ENCODE data around the gene MBNL2.

The MBNL2 gene

DNA sequence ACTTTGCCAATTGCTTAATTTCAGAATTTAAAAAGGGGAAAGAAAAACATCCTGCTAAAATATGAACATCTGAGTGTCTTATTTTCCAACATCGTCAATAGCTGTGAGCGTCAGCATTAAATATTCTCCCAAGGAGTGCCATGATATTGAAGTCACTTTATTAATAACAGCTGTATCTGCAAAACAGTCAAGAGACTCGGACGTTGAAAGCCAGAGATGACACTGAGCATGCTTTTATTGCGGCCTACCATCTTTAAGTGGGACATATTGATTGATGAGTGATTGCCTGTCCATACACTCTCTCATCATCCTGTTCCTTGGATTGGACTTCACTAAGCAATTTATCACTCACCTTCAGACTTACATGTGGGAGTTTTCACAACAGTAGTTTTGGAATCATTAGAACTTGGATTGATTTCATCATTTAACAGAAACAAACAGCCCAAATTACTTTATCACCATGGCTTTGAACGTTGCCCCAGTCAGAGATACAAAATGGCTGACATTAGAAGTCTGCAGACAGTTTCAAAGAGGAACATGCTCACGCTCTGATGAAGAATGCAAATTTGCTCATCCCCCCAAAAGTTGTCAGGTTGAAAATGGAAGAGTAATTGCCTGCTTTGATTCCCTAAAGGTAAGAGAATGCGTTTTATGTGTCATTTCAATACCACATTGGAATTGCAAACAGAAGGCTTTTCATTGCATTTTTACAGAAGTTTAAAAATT, 53.8 kb downstream of the MBNL2 start:
- no peak for DNase-seq

DNA sequence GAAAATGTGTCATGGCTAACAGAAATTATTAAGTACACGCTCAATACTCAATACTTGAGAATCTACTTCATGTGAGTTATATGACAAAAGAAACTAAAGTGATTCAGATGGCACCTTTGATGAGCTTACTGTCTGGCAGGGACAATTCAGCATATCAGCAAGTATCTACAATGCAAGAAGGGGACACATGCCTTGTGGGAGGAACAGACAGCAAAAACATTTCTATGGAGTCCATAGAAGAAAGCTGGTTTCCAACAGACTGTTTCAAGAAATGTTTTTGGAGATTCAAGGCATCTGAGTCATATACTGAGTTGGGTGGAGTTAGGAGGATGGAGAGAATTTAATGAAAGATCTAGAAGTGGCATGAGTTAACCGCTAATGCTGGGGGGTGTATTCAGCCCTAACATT, 54.7 kb downstream of the MBNL2 start:
- no peak for DNase-seq

DNA sequence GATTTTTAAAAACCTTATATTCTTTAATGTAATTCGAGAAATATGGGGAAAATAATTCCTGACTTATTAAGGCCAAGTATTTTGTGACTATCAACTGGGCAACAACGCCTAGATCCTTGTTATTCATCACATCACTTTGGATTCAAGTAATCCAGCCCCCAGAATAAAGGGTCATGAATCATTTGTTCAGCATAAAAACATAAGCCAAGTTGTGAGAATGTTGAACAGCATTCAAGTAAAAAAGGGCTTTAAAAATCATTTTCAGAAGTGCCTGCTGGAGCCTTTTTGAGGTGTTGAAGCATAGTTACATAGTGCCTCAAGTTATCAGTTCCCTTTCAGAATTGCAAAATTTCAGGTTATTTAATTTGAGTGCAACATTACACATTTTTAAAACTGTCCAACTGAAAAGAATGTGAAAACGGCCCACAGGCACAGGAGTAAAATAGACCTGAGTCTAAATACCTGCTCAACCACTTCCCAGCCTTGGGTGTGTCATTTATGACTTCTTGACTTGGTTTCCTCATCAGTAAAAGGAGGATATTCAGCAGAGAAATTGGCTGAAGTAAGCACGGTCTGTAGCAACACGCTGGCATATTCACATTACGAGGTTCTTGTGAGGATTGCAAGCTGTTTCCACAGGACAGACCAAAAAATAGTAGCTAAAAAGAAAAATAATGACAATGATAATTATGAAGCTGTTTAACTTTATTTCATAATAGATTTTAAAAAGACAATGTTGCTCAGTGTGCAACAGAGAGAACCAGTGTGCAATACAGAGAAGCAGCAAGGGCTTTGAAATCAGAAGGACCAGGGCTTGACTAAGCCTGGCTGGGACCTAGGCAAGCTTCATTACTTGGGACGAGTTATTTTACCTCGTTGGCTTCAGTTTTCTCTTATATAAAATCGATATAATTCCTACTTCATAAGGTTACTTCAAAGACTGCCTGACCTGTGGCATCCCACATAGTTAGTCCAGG, 56.6 kb downstream of the MBNL2 start:
- DNase-seq = no peak

DNA sequence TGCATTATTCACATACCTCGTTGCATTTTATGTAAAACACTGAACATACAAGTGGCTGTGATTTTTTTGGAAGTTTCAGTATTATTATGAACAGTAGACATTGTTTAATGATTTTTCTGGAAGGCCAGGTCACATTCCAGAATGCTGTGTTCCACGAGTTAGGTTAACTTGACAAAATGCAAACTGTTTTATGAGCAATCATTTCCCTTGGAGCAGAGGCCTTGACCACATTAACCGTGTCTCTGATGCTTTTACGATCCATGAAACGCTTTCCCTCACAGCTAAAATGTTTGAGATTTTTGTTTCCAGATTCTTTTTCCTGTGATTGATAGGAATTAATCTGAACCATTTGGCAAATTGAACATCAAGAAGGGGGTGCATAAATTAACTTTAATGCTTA, 57.8 kb downstream of the MBNL2 start:
- DNase-seq = no peak

DNA sequence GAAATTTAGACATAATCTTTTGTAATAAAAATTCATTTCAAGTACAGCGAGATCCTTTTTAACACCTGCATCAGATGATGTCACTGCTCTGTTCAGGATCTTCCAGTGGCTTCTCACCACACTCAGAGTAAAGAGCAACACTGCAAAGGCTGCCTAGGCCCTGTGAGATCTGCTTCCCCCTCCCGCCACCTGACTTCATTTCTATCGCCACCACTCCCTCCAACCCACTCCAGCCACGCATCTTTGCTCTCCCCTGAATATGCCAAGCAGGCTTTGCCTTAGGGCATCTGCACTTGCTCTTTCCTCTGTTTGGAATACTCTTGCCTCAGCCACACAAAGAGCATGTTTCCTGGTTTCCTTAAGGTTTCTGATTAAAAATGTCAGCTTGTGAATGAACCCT, 58.3 kb downstream of the MBNL2 start:
- no peak for DNase-seq

DNA sequence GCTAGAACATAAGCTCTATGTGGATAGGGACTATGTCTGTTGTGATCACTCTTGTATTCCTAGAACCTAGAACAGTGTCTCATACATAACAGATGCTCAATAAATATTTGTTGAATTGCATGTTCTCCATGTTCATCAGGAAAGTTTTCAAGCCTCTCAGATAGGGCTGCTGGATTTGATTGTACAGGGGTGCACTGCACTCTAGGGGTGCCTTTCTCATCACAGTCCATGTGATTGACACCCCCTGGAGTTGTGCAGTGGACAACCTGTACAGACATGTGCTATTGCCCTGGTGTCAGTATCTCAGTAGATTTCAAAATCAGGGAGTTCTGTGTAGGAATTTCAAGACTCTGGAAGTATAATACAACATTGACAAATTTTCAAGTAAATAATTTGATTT, 58.9 kb downstream of the MBNL2 start:
- DNase-seq = no peak

DNA sequence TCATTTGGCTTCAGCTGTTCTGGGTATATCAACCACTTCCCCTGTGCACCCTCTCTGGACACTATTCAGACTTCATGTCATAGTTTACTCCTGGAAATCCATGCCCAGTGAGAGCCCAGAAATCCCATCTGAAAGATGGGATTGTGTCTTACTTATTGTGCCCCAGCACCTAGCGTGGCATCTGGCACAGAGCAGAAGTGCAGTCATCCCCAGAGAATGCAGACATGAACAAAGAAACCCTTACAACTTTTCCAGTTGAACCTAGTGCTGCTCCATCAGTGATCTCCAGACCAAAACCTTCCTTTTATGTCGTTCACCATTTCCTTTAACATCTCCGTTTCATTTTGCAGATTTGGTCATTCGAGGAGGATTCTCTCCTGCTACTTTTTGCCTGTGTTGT, 60.6 kb downstream of the MBNL2 start:
- DNase-seq = no peak

DNA sequence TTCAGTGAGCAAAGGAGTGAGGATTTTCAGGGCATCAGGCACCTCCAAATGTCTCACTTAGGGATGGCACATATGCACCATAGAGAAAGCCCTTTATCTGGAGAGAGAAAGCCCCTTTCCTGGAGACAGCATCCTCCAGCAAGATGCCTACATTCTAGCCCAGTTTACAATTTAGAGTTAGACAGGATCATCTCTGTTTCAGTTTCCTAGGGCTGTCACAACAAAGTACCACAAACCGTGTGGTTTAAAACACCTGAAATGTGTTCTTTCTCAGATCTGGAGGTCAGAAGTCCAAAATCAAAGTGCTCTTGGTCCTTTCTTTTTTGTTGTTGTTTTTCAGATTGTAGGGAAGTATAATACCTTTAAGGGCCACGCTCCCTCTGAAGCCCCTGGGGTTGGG, 61.8 kb downstream of the MBNL2 start:
- no peak for DNase-seq

DNA sequence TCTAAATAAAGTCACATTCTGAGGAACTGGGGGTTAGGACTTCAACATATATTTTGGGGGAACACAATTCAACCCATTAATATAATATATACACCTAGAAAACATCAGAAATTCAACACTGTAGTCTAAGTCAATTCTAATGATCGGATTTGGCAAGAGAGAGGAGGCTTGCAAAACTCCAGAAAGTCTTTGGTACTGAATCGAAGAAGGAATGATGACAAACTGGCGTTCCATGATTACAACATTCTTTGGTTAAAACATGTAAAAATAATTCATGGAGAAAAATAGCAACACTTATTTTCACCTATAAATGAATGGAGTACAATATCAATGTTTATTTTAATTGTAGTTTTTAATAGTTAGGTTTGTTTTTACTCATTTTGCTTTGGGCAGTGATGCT, 62.4 kb downstream of the MBNL2 start:
- DNase-seq = no peak

DNA sequence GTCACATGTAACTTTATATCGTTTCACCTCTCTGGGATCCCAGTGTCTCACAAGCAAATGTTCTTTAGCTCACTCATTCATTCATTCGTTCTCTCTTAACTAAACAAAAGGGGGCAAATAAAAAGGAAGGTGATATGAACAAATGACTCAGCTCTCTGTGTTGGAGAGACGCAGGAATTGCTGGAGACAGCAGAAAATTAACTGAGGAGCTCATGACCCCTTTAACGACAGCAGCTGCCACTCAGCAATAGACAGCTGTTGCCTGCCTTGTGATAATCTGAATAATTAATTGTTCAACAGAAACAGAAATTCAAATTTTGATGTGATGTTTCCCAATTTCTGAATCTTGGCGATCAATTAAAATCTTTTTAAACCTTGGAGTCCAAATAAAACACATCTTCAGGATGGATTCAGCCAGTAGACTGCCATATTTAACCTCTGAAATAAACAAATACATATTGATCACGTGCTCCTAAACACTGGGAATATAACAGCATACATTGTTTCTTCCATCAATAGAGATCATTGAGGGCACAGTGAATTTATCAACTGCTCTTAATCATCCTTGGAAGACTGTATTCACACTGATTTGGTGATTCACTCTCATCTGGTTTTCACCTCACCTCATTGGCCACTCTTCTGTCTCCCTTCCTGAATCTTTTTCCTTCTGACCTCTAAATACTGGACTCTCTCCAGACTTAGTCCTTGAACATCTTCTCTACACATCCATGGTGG, 63.3 kb downstream of the MBNL2 start:
- no peak for DNase-seq

DNA sequence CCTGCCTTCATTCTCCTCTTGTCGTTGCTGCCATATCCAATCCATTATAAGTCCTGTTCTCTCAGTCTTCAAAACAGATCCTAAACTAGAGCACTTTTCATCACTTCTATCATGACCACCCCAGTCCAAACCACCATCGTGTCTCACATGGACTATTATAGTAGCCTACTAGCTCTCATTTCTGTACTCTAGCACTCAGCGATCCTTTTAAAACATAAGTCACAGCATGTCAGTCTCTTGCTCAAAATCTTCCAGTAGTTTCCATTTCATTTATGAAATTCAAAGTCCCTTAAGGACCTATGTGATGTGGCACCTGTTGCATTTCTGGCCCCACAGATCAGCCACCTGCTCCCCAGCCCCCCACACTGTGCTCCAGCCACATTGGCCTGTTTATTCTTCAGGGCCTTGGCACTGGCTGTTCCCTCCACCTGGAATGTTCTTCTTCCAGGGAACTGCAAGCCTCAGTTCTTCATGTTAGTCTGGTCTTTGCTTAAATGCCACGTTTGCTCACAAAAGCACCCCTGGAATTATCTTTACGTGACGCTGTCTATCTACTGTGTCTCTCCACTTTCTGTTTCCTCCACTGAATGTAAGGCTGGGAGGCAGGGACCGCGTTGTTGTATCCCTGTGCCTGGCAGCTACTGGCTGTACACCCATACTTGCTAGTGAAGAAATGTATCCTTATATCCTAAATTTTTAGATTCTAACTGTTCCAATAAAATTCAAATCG, 64.3 kb downstream of the MBNL2 start:
- DNase-seq = no peak

DNA sequence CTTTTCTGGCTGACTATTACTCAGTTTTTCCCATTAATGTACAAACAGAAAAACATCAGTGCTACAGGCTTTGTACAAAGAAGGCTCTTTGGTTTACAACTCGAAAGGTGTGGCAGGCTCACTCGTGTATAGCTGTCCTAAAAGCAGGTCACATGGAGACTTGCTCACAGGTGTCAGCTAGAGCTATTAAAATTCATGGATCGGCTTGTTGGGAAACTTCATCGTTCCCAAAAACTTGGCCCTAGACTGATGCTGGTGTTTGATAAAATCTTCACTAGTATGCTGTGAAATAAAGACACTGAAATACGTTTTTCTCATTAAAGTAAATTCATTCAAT, 64.9 kb downstream of the MBNL2 start:
- no peak for DNase-seq

DNA sequence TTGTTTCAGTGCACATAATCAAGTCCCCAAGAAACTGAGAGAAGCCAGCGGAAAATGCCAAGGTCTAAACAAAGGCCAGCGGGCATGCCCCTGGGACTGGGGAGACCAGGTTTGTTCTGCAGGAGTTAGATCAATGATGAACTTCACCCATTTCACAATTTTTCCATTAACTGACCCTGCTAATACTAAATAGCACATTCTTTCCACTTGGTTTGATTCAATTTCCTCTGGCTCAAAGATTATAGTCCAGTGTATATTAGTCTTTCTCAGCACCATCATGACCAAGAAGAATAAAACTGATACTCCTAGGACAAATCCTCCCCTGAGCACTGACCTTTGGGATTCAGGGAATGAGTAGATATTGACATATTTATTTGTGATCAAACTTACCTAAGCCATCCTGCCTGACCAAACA, 66.4 kb downstream of the MBNL2 start:
- no peak for DNase-seq

DNA sequence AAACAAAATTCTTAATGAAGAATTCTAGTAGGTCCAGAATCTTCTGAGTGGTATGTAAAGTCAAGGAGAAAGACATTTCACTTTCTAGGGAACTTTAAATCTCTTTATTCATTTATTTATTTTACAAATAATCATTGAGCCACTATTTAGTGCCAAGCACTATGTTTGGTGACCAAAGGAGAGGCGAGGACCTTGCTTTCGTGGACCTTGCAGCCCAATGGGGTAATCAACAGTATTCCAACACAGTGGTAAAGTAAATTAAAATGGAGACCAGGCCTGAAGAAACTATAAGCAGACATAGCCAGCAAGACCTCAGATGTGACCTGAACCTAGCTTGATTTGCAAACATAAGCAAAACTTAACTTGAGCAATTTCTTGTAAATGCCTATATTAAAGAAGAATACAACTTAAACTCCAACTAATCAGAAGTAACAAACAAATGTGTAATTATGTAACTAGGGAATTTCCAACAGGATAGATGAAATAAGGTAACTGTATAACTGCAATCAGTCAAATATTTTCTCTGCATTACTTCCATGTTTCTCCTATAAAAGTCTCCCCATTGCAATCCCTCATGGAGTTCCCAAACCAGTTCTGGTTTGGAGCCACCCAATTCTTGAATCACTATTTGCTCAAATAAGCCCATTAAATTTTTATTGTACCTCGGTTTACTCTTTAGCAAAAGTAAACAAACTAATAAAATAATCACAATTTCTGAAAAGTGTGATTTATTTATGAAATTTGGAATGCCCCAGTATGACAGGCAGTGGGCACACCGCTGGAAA, 67.6 kb downstream of the MBNL2 start:
- no peak for DNase-seq

DNA sequence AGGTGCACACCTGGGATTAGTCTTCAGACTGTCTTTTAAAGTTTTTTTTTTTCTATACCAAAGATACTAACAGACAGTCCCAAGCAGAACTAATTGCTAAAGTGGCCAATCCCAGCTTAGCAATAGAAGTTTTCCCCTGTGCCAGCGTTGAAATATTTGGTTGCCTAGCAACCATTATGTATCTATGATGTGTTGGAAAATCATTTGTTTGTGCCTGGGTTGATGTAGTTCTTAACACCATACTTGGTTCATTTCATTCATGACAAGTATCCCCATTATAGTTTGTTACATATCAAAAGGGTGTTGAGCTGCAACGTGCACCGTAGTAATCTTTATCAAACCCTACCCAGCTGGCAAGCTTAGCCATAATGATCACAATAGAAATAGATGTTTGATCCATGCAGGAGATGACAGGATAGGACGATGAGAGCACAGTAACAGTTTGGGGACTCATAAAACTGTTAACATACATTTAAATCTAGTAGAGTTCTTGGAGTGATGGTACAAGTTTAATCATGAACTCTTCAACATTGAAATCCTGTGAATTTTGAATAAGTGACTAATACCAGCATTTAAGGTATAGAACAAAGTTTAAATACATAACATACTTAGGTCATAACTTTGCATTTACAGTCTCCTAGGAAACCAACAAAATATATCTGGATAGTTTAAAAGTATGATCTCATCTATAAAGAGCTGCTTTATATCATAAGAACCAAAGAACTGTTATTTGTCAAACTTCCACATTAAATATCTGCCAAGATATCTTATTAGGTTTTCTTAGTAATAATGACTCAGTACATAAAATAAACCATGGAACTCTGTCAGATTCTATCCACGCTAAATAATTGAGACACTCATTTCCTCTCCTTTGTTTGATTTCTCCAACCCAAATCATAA, 73.4 kb downstream of the MBNL2 start:
- DNase-seq = no peak

DNA sequence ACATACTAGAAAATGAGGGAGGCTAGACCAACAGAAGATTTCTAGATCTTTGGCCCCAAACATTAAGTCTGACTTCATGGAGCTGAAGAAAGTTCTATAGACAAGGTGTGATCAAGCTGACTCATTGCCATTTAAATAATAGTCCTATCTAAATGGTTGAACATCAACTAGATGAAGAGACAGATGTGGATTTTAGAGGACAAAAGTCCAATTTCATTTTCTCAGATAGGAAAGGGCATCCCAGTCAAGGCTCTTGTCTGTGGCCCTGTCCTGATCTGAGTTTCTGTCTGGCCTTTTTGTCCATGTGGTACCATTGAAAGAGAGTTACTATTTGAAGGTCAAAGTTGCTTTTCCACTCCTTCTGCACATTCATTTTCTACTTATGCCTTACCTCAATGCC, 74.6 kb downstream of the MBNL2 start:
- no peak for DNase-seq

DNA sequence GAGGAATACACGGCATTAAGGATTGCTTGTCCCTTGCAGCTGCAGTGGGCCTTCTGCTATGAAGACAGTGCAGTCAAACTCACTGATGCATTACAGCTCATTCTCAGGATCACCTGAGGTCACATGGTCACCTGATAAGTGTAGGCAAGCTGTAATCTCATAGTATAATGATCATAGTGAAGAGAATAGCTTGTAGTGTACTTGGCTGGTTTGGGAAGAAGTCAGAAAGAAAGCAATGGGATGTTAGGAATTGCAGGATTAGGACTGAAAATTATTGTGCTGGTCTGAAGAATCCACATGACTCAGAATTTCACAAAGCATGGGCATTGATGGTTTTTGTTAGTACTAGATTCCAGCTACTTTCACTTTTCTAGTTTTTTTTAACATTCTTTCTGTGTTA, 76.7 kb downstream of the MBNL2 start:
- no peak for DNase-seq

DNA sequence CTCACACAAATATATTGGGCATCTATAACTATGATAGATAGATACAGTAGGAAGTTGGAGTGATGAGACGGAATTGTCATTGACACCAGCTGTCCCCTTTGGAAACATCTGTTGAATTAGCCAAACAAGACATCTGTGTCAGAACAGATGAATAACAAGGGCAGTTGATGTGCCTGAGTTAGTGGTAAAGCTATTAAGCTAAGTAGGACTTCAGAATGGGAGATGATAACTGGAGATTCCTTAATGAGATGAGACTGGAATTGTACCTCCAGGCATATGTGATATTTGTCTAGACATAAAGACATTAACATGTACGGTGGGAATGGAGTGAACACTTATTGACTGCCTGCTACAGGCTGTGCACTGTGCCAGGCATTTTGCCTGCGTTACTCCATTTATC, 78.7 kb downstream of the MBNL2 start:
- no peak for DNase-seq

DNA sequence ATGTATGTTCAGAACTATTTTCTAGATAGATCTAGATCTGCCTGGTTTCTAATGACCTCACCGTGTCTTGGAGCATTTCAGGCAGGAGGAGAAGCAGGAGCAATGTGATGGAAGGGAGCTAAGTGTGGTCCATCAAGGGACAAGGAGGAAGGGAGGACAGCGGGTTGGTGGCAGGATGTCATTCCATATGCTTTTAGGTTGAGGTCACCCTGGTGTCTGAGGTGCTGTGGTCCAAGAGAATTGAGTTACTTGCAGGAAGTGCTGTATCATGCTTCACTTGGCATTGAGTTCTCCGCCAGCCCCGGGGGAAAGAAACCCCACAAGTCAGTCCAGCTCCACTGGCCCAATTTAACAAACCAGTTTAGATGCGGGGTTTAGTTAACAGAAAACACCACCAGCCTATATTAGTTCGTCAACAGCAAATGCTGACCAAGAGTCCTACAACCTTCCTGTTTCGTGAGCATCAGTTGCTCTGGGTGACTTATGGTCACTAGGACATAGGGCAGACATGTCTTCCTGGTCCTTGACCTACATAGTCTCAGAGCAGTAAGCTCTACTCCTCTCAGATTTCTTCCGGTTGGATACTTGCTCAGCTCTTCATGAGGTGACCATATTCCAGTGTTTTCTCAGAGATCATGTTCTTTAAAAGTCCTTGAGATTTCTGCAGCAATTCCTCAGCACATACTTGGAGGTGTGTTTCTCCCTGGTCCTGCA, 79.4 kb downstream of the MBNL2 start:
- no peak for DNase-seq

DNA sequence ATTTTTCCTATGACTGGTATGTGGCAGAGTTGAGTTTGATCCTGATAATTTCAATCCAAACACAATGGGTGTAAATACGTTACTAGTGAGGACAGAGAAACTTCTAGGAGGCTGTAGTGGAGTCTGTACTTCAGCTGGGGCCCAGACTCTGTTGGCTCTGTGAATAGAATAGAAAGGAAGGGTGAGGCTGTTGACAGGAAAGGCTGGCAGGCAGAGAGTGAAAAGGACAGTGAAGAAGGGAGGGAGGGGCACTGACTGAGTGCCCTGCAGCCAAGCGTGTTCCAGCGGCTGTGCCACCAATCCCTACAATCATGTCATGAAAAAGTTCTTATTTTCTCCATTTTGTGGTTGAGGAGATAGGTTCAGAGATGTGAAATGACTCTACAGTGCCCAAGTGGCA, 80.5 kb downstream of the MBNL2 start:
- DNase-seq = no peak
